C4-2B (cell line): ENCODE results near the gene SHISA4.

Experiments used
- ZFX ChIP-seq: fragments of 450-650 bp; IDR thresholded peaks from 2 replicates; pipeline ENCODE4 v1.6.1; 2017
- TF ChIP-seq, protein P1 (sequence below): fragments of 450-650 bp; conservative IDR thresholded peaks from 2 replicates; pipeline ENCODE4 v1.5.1; 2017; ENCODE audit warnings: mild to moderate bottlenecking

- TF ChIP-seq, protein P1, sequence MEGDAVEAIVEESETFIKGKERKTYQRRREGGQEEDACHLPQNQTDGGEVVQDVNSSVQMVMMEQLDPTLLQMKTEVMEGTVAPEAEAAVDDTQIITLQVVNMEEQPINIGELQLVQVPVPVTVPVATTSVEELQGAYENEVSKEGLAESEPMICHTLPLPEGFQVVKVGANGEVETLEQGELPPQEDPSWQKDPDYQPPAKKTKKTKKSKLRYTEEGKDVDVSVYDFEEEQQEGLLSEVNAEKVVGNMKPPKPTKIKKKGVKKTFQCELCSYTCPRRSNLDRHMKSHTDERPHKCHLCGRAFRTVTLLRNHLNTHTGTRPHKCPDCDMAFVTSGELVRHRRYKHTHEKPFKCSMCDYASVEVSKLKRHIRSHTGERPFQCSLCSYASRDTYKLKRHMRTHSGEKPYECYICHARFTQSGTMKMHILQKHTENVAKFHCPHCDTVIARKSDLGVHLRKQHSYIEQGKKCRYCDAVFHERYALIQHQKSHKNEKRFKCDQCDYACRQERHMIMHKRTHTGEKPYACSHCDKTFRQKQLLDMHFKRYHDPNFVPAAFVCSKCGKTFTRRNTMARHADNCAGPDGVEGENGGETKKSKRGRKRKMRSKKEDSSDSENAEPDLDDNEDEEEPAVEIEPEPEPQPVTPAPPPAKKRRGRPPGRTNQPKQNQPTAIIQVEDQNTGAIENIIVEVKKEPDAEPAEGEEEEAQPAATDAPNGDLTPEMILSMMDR: no peak
- no peak for TF ChIP-seq ZFX
These were observed 36.7 kb upstream of the SHISA4 start for GRCh38 chr1:201851949-201852348.
